Measurements from ENCODE around the gene KRTAP4-2.

KRTAP4-2 gene

GRCh38 chr17:41186872-41187271 is 8.9 kb upstream of the KRTAP4-2 start:
- no peaks in the 10 kb centered on the region for H3K36me3 ChIP-seq (ENCODE audit: insufficient read depth, low read length)
- no peak overlapping the region for H3K4me3 ChIP-seq (ENCODE audit: low read length)
- H3K9ac ChIP-seq (ENCODE audit: low read depth, low read length) = no peak overlapping the region
- H3K4me1 ChIP-seq (ENCODE audit: control insufficient read depth, insufficient read depth, low read length) = no peaks in the 10 kb centered on the region
- H3K9me3 ChIP-seq (replicated peaks; ENCODE audit: low read length) = no peaks in the 10 kb centered on the region
- peaks cover 6% of the 10 kb centered on the region for H3K27me3 ChIP-seq (ENCODE audit: control insufficient read depth, insufficient read depth, low read length)
- no peak overlapping the region for H3K4me2 ChIP-seq (ENCODE audit: low read length)

DNA sequence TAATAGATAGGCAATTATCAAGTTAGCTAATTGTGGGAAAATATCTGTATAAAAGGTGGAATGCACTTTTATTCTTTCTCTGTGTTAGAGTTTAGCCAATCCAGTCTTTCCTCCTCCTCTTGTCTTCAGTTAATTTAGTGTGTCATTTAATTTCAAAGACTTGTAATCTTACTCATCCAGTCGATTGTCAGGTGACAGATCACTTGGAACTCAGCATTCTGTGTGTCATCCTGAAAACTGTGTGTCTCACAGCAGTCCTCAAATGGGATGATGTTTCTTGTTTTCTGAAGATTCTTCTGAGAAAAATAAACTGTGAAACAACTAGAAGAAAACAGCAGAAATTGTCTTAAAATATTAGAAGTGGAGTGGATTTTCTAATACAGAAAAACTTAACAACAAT is 7.0 kb upstream of the KRTAP4-2 start:
- H3K4me3 ChIP-seq (ENCODE audit: low read length) = no peak overlapping the region
- H3K36me3 ChIP-seq (ENCODE audit: insufficient read depth, low read length) = no peaks in the 10 kb centered on the region
- no peak overlapping the region for H3K4me2 ChIP-seq (ENCODE audit: low read length)
- peaks cover 6% of the 10 kb centered on the region for H3K27me3 ChIP-seq (ENCODE audit: control insufficient read depth, insufficient read depth, low read length)
- no peaks in the 10 kb centered on the region for H3K4me1 ChIP-seq (ENCODE audit: control insufficient read depth, insufficient read depth, low read length)
- H3K9ac ChIP-seq (ENCODE audit: low read depth, low read length) = no peak overlapping the region
- H3K9me3 ChIP-seq (replicated peaks; ENCODE audit: low read length) = no peaks in the 10 kb centered on the region

DNA sequence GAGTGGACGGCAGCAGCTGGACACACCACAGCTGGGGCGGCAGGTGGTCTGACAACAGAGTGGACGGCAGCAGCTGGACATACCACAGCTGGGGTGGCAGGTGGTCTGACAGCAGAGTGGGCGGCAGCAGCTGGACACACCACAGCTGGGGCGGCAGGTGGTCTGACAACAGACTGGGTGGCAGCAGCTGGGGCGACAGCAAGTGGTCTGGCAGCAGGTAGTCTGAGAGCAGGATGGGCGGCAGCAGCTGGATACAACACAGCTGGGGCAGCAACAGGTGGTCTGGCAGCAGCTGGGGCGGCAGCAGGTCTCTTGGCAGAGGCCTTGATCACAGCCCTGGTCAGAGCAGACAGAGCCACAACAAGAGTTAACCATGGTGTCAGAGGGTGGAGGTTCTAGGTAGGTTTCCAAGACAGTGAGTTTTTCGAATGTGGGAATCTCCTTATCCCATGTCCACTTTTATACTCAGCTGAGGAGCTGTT is 6.5 kb upstream of the KRTAP4-2 start, which contains the start of gene KRTAP4-1:
Gene KRTAP4-1 (minus strand): TSS at position 432 of the 482 bp plus-strand sequence. CDS start 57 bp downstream, at position 375.
- H3K9me3 ChIP-seq (replicated peaks; ENCODE audit: low read length) = no peaks in the 10 kb centered on the region
- H3K4me2 ChIP-seq (ENCODE audit: low read length) = no peak within 1 kb of the TSS
- H3K4me1 ChIP-seq (ENCODE audit: control insufficient read depth, insufficient read depth, low read length) = peaks cover 1% of the 10 kb centered on the region
- H3K36me3 ChIP-seq (ENCODE audit: insufficient read depth, low read length) = no peaks in the 10 kb centered on the region
- no peak within 1 kb of the TSS for H3K4me3 ChIP-seq (ENCODE audit: low read length)
- no peak within 1 kb of the TSS for H3K9ac ChIP-seq (ENCODE audit: low read depth, low read length)
- H3K27me3 ChIP-seq (ENCODE audit: control insufficient read depth, insufficient read depth, low read length) = peaks cover 6% of the 10 kb centered on the region

GRCh38 chr17:41178843-41179616 is 1.0 kb upstream of the KRTAP4-2 start:
- Histone ChIP-seq H3K27me3 (ENCODE audit: control insufficient read depth, insufficient read depth, low read length) (peaks cover 4% of the 10 kb centered on the region), H3K9ac (ENCODE audit: low read depth, low read length) (no peak overlapping the region), H3K4me2 (ENCODE audit: low read length) (no peak overlapping the region), H3K9me3 (replicated peaks; ENCODE audit: low read length) (no peaks in the 10 kb centered on the region), H3K36me3 (ENCODE audit: insufficient read depth, low read length) (no peaks in the 10 kb centered on the region), H3K4me3 (ENCODE audit: low read length) (no peak overlapping the region), H3K4me1 (ENCODE audit: control insufficient read depth, insufficient read depth, low read length) (peaks cover 16% of the 10 kb centered on the region)

- Histone ChIP-seq H3K4me2 (ENCODE audit: low read length) (no peak overlapping the region), H3K9me3 (replicated peaks; ENCODE audit: low read length) (no peaks in the 10 kb centered on the region), H3K4me1 (ENCODE audit: control insufficient read depth, insufficient read depth, low read length) (peaks cover 16% of the 10 kb centered on the region), H3K9ac (ENCODE audit: low read depth, low read length) (no peak overlapping the region), H3K27me3 (ENCODE audit: control insufficient read depth, insufficient read depth, low read length) (peaks cover 4% of the 10 kb centered on the region), H3K4me3 (ENCODE audit: low read length) (no peak overlapping the region), H3K36me3 (ENCODE audit: insufficient read depth, low read length) (no peaks in the 10 kb centered on the region)
These were observed 320 bp upstream of the KRTAP4-2 start for GRCh38 chr17:41178341-41178740.

- H3K9ac ChIP-seq (ENCODE audit: low read depth, low read length) = no peak overlapping the region
- peaks cover 4% of the 10 kb centered on the region for H3K27me3 ChIP-seq (ENCODE audit: control insufficient read depth, insufficient read depth, low read length)
- no peaks in the 10 kb centered on the region for H3K36me3 ChIP-seq (ENCODE audit: insufficient read depth, low read length)
- no peak overlapping the region for H3K4me3 ChIP-seq (ENCODE audit: low read length)
- H3K4me2 ChIP-seq (ENCODE audit: low read length) = no peak overlapping the region
- peaks cover 16% of the 10 kb centered on the region for H3K4me1 ChIP-seq (ENCODE audit: control insufficient read depth, insufficient read depth, low read length)
- H3K9me3 ChIP-seq (replicated peaks; ENCODE audit: low read length) = no peaks in the 10 kb centered on the region
These were observed 1.2 kb downstream of the KRTAP4-2 start for GRCh38 chr17:41176744-41177387.

DNA sequence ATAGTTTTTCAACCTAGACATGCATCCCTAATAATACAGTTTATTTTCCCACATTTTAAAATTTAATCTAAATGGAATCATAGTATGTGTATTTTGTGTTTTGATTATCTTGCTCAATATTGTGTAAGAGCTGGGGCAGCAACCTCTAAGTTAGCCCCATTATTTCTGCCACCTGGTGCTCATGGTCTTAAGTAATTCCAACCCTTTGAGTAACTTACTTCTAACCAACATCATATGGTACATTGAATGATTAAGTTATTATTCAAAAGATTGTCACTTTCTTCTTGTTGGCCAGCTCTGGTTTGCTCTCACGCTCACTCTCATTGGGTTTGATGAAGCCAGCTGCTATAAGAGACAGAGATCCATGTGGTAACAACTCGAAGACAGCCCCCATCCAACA is 6.1 kb downstream of the KRTAP4-2 start:
- no peaks in the 10 kb centered on the region for H3K36me3 ChIP-seq (ENCODE audit: insufficient read depth, low read length)
- no peaks in the 10 kb centered on the region for H3K4me1 ChIP-seq (ENCODE audit: control insufficient read depth, insufficient read depth, low read length)
- no peak overlapping the region for H3K4me2 ChIP-seq (ENCODE audit: low read length)
- H3K9ac ChIP-seq (ENCODE audit: low read depth, low read length) = no peak overlapping the region
- H3K9me3 ChIP-seq (replicated peaks; ENCODE audit: low read length) = no peaks in the 10 kb centered on the region
- peaks cover 3% of the 10 kb centered on the region for H3K27me3 ChIP-seq (ENCODE audit: control insufficient read depth, insufficient read depth, low read length)
- no peak overlapping the region for H3K4me3 ChIP-seq (ENCODE audit: low read length)

- H3K36me3 ChIP-seq (ENCODE audit: insufficient read depth, low read length) = no peaks in the 10 kb centered on the region
- H3K9me3 ChIP-seq (replicated peaks; ENCODE audit: low read length) = no peaks in the 10 kb centered on the region
- H3K27me3 ChIP-seq (ENCODE audit: control insufficient read depth, insufficient read depth, low read length) = no peaks in the 10 kb centered on the region
- H3K9ac ChIP-seq (ENCODE audit: low read depth, low read length) = no peak within 1 kb of the TSS
- no peaks in the 10 kb centered on the region for H3K4me1 ChIP-seq (ENCODE audit: control insufficient read depth, insufficient read depth, low read length)
- H3K4me3 ChIP-seq (ENCODE audit: low read length) = no peak within 1 kb of the TSS
- H3K4me2 ChIP-seq (ENCODE audit: low read length) = no peak within 1 kb of the TSS
These were observed 9.9 kb downstream of the KRTAP4-2 start, which contains the start of gene KRTAP4-3 for GRCh38 chr17:41168121-41168520. KRTAP4-3 (minus strand) TSS chr17:41168221; CDS start chr17:41168172, 49 bp downstream.

DNA sequence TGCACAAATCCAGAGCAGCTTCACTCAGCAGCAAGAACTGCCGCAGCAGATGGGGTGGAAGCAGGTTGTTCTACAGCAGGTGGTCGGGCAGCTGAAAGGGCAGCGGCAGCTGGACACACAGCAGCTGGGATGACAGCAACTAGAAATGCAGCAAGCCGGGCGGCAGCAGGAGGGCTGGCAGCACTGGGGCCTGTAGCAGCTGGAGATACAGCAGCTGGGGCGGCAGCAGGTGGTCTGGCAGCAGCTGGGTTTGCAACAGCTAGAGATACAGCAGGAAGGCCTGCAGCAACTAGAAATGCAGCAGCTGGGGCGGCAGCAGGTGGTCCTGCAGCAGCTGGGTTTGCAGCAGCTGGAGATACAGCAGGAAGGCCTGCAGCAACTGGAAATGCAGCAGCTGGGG is 10.5 kb downstream of the KRTAP4-2 start:
- Histone ChIP-seq H3K9ac (ENCODE audit: low read depth, low read length) (no peak overlapping the region), H3K27me3 (ENCODE audit: control insufficient read depth, insufficient read depth, low read length) (no peaks in the 10 kb centered on the region), H3K4me1 (ENCODE audit: control insufficient read depth, insufficient read depth, low read length) (no peaks in the 10 kb centered on the region), H3K36me3 (ENCODE audit: insufficient read depth, low read length) (no peaks in the 10 kb centered on the region), H3K4me3 (ENCODE audit: low read length) (no peak overlapping the region), H3K9me3 (replicated peaks; ENCODE audit: low read length) (no peaks in the 10 kb centered on the region), H3K4me2 (ENCODE audit: low read length) (no peak overlapping the region)

- Histone ChIP-seq H3K4me2 (ENCODE audit: low read length) (no peak overlapping the region), H3K27me3 (ENCODE audit: control insufficient read depth, insufficient read depth, low read length) (no peaks in the 10 kb centered on the region), H3K4me3 (ENCODE audit: low read length) (no peak overlapping the region), H3K36me3 (ENCODE audit: insufficient read depth, low read length) (no peaks in the 10 kb centered on the region), H3K9ac (ENCODE audit: low read depth, low read length) (no peak overlapping the region), H3K4me1 (ENCODE audit: control insufficient read depth, insufficient read depth, low read length) (no peaks in the 10 kb centered on the region), H3K9me3 (replicated peaks; ENCODE audit: low read length) (no peaks in the 10 kb centered on the region)
These were observed 14.2 kb downstream of the KRTAP4-2 start for GRCh38 chr17:41163828-41164227.

DNA sequence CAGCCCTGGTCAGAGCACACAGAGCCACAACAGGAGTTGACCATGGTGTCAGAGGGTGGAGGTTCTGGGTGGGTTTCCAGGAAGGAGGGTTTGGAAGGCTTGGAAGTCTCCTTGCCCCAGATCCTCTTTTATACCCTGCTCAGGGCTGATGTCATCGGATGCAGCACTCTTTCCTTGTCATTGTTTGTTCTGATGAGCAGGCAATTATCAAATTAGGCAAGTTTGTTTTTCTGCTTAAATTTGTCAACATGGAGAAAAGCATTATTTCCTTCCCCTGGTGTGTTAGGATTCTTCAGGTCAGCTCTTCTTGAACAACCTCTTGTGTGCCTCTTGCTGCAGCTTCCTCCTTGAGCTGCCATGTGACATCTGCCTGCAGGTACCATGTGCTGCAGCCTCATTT is 17.4 kb downstream of the KRTAP4-2 start, which contains the start of gene KRTAP4-4:
Gene KRTAP4-4 (minus strand): TSS at position 101 of the 400 bp plus-strand sequence. CDS start 57 bp downstream, at position 44.
- H3K4me3 ChIP-seq (ENCODE audit: low read length) = no peak within 1 kb of the TSS
- H3K9me3 ChIP-seq (replicated peaks; ENCODE audit: low read length) = no peaks in the 10 kb centered on the region
- H3K36me3 ChIP-seq (ENCODE audit: insufficient read depth, low read length) = no peaks in the 10 kb centered on the region
- H3K9ac ChIP-seq (ENCODE audit: low read depth, low read length) = no peak within 1 kb of the TSS
- H3K4me2 ChIP-seq (ENCODE audit: low read length) = no peak within 1 kb of the TSS
- H3K27me3 ChIP-seq (ENCODE audit: control insufficient read depth, insufficient read depth, low read length) = no peaks in the 10 kb centered on the region
- H3K4me1 ChIP-seq (ENCODE audit: control insufficient read depth, insufficient read depth, low read length) = no peaks in the 10 kb centered on the region

Measured in skeletal muscle satellite cell (primary cell).